SK-MEL-5 (cell line): ENCODE results near the gene TBCEL. TPM values are rescaled to one million over a fixed set of nuclear protein-coding genes. Genes with fewer than 3 reads are reported as not detected.
A peak's percentile ranks its signal among the peaks of the same experiment; 100 is the strongest.

Experiments
- DNase-seq: peaks from one replicate; pipeline ENCODE4 v3.0.0-alpha.2; 2016; ENCODE audit warnings: low read depth, low spot score
- in situ Hi-C: cut with HindIII; loops from 2 replicates; pipeline ENCODE4 v1.10.0; 2016; ENCODE audit warnings: low sequenced_read_pairs, high pct_unique_total_duplicates, low pct_unique_long_range_greater_than_20kb
- total RNA-seq: library from RNA; depleted of rRNA; stranded (reverse); fragments of >200 nt; shearing (Covaris generic); gene quantifications from 2 replicates; pipeline ENCODE4 v1.2.3, GENCODE V29; 2014

The TBCEL gene
- total RNA-seq, 1 experiment from 2014 or later, result 12.6 TPM

- DNase-seq, result no peak
- in situ Hi-C loops, result no loop called here
These were observed 24.0 kb downstream of the TBCEL start for GRCh38 chr11:121047926-121048325.

GRCh38 chr11:121048464-121049233 lies 24.7 kb downstream of the TBCEL start:
- in situ Hi-C loops, result no loop called here
- peak; percentile 21 for DNase-seq

GRCh38 chr11:121053244-121053643 lies 29.3 kb downstream of the TBCEL start:
- in situ Hi-C loops, result no loop called here
- DNase-seq, result no peak

- in situ Hi-C loops, result no loop called here
- no peak for DNase-seq
These were observed 30.4 kb downstream of the TBCEL start for GRCh38 chr11:121054266-121054665.

- no peak for DNase-seq
- in situ Hi-C loops, result no loop called here
These were observed 31.2 kb downstream of the TBCEL start for GRCh38 chr11:121055076-121055475.

GRCh38 chr11:121057922-121058321 lies 34.0 kb downstream of the TBCEL start:
- in situ Hi-C loops, result no loop called here
- DNase-seq, result no peak

- no peak for DNase-seq
- in situ Hi-C loops, result no loop called here
These were observed 35.0 kb downstream of the TBCEL start for GRCh38 chr11:121058941-121059340.

- no peak for DNase-seq
- in situ Hi-C loops, result no loop called here
These were observed 35.7 kb downstream of the TBCEL start for GRCh38 chr11:121059605-121060004.

- in situ Hi-C loops, result no loop called here
- DNase-seq, result peak; percentile 47
These were observed 39.8 kb downstream of the TBCEL start for GRCh38 chr11:121063728-121064127.

GRCh38 chr11:121066623-121067022 lies 42.7 kb downstream of the TBCEL start:
- in situ Hi-C loops, result no loop called here
- DNase-seq, result no peak

GRCh38 chr11:121067026-121067425 lies 43.1 kb downstream of the TBCEL start:
- DNase-seq, result no peak
- in situ Hi-C loops, result no loop called here

GRCh38 chr11:121067453-121067852 lies 43.6 kb downstream of the TBCEL start:
- in situ Hi-C loops, result no loop called here
- no peak for DNase-seq

GRCh38 chr11:121067962-121068647 lies 44.2 kb downstream of the TBCEL start:
- in situ Hi-C loops, result no loop called here
- DNase-seq, result no peak

- in situ Hi-C loops, result no loop called here
- no peak for DNase-seq
These were observed 44.9 kb downstream of the TBCEL start for GRCh38 chr11:121068787-121069186.

- in situ Hi-C loops, result no loop called here
- DNase-seq, result no peak
These were observed 47.3 kb downstream of the TBCEL start for GRCh38 chr11:121070951-121071845.

GRCh38 chr11:121071846-121072450 lies 48.0 kb downstream of the TBCEL start:
- in situ Hi-C loops, result no loop called here
- peak; percentile 95 for DNase-seq

- in situ Hi-C loops, result no loop called here
- DNase-seq, result no peak
These were observed 57.4 kb downstream of the TBCEL start for GRCh38 chr11:121081321-121081720.

GRCh38 chr11:121082219-121082618 lies 58.3 kb downstream of the TBCEL start:
- in situ Hi-C loops, result no loop called here
- DNase-seq, result no peak
